Measurements from ENCODE around the gene ZNF516.

ZNF516 gene

GRCh38 chr18:76323891-76324290 lies 171.2 kb downstream of the ZNF516 start:
- no peak for DNase-seq

- no peak for DNase-seq
These were observed 172.4 kb downstream of the ZNF516 start for GRCh38 chr18:76322686-76323085.

- DNase-seq = no peak
These were observed 175.7 kb downstream of the ZNF516 start for GRCh38 chr18:76319366-76319765.

- no peak for DNase-seq
These were observed 176.4 kb downstream of the ZNF516 start for GRCh38 chr18:76318607-76319006.

- DNase-seq = no peak
These were observed 177.9 kb downstream of the ZNF516 start for GRCh38 chr18:76317136-76317535.

GRCh38 chr18:76315722-76316230 lies 179.3 kb downstream of the ZNF516 start:
- no peak for DNase-seq

GRCh38 chr18:76314496-76314895 lies 180.5 kb downstream of the ZNF516 start:
- DNase-seq = no peak

GRCh38 chr18:76314015-76314414 lies 181.0 kb downstream of the ZNF516 start:
- no peak for DNase-seq

Measured in stimulated activated CD4-positive, alpha-beta T cell treated with anti-CD3 and anti-CD28 coated beads, Interleukin-1b, Interleukin-23, amount 100 ng/mL, for 48 hours (primary cell).